ENCODE results near the gene PFKP. TPM values are rescaled to one million over a fixed set of nuclear protein-coding genes. Genes with fewer than 3 reads are reported as not detected.
A peak's percentile ranks its signal among the peaks of the same experiment; 100 is the strongest.
"Not testable (repeated sequence)": the region's sequence is repeated elsewhere in the genome, so short reads cannot be mapped to it uniquely, and the experiment has no call there.

Gene PFKP
- total RNA-seq, 1 donor from 2014 or later = 67.8 TPM

DNA sequence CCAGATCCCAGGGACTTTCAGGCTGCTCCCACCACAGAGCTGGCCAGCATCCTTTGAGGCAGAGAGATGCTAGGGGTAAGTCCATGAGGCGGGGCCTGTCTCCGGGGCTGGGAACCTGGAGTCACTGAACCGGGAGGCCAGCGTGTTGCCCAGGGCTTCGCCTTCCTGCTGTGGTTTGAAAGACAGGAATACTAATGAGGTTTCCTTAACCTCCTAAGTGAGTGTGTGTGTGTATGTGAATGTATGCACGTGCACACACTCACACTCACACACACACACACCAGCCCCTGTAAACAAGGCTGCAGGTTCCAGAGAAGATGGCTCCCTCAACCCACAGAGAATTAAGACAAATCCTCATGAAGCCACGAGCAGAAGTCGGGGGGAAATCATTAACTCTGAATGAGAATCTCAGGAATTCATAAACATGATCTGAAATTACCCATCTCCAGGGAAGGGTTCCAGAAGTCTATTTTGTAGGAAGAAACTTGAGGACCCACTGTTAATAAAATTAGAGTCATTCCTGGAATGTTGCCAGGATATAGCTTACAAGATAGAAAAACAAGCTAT is 20.3 kb upstream of the PFKP start:
- no peak for DNase-seq (ENCODE audit: low spot score)

DNA sequence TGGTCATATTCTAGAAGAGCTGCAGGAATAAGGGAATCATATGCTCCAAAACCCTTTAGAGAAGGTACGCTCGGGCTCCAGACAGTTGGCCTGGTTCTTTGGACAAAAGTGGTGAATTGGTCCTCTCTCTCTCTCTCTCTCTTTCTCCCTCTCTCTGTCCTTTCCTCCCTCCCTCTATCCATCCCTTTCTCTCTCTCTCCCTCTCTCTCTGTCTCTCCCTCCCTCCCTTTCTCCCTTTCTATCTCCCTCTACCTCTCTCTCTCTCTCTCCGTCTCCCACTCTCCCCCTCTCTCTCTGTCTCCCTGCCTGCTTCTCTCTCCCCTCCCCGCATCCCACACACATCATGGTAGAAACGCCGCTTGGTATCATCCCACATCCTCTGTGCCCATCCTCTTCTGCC is 19.8 kb upstream of the PFKP start:
- DNase-seq (ENCODE audit: low spot score) = no peak

DNA sequence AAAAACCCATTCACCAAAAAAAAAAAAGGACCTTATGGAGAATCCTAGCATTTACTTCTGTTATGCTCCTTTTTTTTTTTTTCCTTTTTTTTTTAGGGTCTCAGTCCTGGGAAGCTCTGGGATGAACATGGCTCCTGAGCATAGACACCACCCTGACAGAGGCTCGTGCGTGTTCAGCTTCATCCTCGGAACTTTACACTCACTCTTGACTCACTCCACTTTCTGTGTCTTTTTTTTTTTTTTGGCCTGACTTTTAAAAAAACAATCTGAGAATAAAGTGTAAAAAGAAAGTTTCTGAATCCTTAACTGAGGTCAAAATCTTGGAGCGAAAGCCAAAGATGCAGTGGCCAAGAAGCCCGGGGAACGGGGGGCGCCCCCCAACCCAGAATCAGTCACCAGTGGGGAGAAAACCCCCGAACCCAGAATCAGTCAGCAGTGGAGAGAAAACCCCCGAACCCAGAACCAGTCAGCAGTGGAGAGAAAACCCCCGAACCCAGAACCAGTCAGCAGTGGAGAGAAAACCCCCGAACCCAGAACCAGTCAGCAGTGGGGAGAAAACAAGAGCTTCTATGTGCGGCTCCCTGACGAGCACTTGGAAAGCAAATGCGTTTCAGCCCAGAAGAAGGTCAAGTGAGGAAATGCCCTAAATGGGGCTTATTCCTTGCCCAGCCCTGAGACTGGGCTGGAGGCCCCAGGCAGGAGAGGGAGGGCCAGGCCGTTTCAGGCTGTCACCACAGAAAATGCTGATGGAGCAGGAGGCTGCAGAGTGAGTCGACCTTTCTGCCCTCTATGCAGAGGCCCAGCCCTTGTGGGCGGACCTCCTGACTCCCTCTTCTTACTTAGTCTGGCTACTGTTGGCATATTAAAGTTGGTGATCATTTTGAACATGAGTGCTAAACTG is 19.0 kb upstream of the PFKP start:
- DNase-seq (ENCODE audit: low spot score) = no peak

DNA sequence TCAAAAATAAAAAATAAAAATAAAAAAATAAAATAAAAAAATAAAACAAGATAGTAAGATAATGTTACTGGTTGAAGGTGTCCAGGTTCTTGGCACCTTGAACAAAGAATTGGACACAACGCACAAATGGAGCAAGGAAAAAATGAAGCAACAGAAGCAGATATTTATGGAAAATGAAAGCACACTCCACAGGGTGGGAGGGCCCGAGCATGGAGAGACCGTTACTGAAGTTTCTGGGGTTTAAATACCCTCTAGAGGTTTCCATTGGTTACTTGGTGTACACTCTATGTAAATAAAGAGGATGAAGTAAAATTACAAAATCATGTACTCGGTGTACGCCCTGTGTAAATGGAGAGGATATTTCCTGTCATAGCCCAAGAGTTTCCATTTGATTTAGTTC is 15.7 kb upstream of the PFKP start:
- DNase-seq (ENCODE audit: low spot score) = no peak

DNA sequence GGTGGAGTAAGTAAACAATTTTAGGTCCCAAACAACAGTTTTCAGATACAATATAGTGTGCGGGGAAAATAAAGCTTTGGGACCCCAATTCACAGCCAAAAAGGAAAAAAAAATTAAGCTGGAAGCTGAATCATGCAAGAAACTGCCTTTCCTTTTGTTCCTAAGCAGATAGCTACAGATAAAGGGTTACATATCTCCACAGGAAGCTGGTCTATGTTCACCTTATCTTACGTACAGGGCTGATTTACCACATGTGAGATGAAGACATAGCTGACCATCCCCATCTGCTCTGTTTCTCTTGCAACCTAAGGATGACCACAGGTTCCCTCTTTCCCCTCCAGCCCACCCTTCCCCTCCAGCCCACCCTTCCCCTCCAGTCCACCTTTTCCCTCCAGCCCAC is 14.2 kb upstream of the PFKP start:
- DNase-seq (ENCODE audit: low spot score) = no peak

DNA sequence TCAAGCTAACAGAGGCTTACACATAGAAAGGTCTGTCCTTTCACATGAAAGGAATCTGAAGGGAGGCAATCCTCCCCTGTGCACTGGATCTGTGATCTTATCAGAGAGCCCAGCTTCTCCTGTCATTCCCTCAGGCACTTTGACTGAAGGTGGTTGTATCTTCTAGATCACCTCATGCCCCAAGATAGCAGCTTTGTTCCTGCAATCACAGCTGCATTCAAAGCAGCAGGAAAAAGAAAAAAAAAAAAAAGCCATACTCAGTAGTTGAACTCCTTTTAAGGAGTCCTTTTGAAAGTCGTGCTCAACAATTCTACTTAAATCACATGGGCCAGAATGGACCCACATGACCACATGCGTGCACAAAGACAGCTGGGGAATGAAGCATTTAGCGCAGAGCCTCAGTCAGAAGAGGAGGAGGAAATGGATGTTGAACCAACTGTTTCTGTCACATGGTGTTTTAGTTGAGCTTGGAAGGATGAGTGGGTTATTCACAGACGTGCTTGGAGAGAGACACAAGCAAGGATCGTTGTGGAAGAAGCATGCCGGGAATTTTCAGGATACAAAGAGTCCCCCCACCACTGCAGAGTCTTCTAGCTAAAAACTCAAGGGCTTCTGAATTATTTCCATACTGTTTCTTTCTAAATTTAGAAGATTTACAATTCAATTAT is 13.0 kb upstream of the PFKP start:
- no peak for DNase-seq (ENCODE audit: low spot score)

DNA sequence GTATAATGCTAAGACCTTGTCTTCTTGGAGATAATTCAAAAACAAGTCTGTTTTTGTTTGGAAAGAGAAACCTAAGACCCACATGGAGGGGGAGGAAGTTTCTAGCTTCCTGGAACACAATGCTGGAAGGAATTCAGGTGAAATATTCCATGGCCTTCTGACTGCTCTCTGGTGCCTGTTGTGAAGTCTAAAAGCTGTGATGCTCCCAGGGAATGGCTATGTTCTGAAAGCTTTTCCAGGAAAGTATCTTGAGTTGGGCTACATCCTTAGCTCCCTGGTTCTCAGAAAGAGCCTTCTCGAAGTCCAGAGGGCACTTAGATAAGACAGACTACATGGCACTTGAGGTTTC is 12.5 kb upstream of the PFKP start:
- no peak for DNase-seq (ENCODE audit: low spot score)

DNA sequence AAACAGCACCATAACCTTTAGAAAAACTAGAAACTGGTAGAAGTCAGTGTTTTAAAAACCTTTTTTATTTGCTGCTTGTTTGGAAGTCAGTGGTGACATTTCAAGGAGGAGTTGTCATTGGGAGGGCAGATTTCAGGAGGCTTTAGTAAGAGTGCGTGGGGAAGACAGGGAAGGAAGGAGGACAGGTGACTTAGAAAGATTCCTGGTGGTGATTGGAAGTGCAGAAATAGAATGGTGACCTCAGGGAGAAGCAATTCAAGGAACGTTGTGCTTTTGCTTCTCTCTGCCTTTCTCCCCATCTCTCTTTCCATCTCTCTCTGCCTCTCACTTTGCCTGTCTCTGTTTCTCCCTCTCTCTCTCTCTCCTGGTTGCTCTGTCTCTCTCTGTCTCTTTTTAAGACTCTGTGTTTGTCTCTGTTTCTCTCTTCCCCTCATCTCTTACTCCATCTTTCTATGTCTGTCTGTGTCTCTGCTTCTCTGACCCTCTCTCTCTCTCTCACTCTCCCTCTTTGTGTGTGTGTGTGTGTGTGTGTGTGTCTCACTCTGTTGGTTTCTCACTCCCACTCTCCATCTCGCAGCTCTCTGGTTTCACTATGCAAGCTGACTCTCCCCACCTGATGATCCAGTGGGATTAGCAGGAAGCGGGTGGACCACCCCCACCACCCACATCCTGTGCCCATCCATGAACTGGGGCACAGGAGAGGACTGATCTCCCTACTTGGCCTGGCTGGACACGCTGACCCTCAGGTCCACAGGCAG is 10.9 kb upstream of the PFKP start:
- no peak for DNase-seq (ENCODE audit: low spot score)

DNA sequence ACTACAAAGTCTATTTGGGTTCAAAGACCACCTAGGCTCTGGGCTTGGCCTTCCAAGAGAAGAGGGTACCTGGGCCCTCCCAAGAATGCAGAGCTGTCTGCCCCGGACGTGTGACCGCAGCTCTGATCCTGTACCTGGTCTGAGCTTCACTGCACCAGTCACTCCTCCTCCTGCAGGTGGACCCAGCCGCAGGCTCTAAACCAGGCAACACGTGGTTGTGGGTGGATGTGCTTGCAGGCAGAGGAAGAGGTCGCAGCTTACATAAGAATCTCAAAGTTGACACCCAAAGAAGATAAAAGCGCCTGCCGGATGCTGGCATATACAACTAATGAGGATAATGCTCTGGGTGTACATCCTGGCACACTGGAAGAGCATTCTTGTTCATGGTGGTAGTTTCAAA is 9.4 kb upstream of the PFKP start:
- no peak for DNase-seq (ENCODE audit: low spot score)

DNA sequence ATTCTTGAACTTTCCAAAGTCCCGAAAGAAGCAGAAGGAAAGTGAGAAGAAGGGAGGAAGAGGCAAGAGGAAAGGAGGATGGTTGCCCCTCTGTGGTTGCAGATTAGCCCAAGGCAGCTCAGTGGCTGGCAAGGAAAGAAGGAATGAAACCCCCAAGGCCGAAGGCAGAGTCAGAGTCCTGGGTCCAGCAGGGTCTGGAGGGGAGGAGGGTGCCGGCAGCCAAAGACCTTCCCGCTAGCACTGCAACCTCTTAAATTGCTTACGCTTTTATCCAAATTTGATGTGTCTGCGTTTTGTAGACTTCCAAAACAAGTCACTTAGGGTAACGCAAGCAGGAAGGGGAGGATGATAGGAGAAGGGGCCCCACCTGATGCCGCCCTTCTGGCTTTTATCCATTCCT is 7.4 kb upstream of the PFKP start:
- no peak for DNase-seq (ENCODE audit: low spot score)

DNA sequence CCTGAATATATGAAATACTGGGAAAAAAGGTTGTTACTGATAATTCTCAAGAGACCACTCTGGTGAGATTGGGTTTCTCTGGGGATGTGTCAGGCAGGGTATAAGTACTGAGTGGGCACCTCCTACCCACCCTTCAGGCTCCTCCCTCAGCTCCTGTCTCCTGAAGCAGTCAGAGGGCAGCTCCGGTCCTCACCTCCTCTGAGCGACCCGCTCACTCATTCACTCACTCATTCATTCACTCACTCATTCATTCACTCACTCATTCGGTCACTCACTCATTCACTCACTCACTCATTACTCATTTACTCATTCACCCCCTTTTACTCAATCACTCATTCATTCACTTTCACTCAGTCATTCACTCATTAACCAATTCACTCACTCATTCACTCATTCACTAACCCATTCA is 6.9 kb upstream of the PFKP start:
- DNase-seq (ENCODE audit: low spot score) = no peak

DNA sequence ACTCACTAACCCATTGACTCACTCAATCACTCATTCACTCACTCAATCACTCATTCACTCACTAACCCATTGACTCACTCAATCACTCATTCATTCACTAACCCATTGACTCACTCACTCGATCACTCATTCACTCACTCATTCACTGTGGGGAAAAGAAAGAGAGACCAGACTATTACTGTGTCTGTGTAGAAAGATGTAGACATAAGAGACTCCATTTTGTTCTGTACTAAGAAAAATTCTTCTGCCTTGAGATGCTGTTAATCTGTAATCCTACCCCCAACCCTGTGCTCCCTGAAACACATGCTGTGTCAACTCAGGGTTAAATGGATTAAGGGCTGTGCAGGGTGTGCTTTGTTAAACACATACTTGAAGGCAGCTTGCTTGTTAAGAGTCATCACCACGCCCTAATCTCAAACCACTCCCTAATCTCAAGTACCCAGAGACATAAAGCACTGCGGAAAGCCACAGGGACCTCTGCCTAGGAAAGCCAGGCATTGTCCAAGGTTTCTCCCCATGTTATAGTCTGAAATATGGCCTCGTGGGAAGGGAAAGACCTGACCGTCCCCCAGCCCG is 5.9 kb upstream of the PFKP start:
- not testable (repeated sequence) for DNase-seq (ENCODE audit: low spot score)

DNA sequence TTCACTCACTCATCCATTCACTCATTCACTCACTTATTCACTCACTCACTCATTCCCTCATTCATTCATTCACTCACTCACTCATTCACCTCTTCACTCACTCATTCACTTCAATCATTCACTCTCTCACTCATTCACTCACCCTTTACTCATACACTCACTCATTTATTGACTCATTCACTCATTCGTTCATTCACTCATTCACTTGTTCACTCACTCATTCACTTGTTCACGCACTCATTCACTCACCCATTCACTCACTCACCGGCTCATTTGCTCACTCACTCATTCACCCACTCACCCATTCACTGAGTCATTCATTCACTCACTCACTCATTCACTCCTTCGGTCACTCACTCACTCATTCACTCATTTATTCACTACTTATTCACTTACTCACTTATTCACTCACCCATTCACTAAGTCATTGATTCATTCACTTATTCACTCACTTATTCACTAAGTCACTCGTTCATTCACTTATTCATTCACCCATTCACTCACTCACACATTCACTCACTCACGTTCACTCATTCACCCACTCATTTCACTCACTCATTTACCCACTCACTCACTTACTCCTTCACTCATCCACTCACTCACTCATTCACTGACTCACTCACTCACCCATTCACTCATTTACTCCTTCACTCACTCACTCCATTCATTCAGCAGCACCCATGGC is 4.7 kb upstream of the PFKP start:
- no peak for DNase-seq (ENCODE audit: low spot score)

DNA sequence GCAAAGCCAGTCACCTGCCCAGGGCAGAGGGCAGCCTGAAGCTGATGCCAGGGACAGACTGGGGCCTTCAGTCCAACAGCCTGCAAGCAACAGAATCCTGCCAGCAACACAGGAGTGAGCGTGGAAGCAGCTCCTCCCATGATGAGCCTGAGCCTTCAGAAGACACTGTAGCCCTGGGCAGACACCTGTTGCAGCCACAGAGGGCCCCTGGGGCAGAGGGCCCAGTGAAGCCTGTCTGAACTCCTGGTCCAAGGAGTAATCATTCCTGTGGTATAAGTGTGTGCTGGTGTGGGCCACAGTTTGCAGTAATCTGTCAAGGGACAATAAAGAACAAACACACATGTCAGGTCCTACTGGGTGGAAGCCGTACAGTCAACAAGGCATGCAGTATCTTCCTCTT is 2.9 kb upstream of the PFKP start:
- no peak for DNase-seq (ENCODE audit: low spot score)

DNA sequence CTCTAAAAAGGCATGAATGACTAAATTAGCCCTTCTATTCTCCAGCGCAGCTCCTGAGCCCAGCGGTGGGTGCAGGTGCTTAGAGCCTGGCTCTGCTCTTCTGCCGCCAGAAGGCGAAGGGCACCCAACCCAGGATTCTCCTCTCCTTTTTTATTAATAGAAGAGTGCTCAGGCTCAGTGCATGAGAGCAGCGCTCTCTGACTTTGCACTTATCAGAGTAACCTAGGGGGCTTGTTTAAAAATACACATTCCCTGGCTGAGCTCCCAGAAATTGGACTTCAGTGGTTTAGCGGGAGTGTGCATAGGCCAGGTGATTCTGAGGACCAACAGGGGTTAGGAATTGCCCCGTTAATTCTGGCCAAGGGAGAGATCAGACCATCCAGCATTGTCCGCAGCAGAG is 1.7 kb upstream of the PFKP start:
- no peak for DNase-seq (ENCODE audit: low spot score)

DNA sequence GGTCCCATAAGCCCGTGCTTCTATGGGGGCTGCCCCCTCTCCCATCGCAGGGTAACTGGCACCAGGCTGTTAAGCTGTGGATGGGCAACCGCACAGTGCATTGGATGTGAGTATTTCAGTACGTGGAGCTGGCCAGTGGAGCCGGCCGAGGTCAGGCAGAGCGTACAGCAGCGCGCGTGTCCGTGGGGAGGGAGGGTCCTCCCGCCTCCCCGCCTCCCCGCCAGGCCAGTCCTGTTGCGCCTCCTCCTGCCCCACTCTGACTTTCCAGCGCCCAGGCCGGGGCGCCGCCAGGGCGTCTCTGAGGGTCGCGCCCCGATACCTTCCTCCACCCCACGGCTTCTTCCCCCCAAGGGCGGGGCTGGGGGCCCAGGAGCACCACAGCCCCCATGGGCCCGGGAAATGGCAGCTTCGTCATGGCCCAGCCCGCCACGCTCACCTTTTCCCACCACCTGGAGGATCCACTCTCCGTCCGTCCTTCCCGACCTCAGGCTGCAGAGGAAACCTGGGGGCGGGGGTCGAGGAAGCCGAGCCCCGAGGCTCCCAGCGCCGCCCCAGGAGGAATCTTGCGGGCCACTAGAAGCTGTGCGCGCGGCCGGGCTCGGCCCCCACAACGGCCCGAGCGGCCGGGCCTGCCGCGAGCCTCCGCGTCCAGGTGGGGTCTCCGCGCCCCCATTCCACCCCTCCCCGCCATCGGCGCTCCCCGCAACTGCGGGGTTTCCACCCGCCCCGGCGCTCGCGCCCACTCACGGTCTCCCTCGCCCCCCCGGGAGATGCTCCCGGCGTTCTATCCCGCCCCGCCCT is 831 bp upstream of the PFKP start:
- DNase-seq (ENCODE audit: low spot score) = no peak

DNA sequence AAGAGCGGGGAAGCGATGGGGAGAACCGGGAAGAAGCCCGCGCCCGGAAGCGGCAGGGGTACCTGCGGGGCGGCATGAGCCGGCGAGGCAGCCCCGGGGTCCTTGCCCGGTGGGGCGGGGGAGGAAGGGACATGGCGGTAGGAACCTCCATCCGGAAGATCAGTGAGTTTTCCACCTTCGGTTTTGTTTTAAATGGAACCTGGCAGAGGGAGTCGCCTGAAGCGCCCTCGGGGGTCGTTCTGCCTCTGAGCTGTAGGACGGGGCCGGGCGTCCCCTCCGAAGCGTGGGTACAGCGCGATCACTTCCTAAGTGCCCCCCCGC is 471 bp downstream of the PFKP start:
- DNase-seq (ENCODE audit: low spot score) = no peak

DNA sequence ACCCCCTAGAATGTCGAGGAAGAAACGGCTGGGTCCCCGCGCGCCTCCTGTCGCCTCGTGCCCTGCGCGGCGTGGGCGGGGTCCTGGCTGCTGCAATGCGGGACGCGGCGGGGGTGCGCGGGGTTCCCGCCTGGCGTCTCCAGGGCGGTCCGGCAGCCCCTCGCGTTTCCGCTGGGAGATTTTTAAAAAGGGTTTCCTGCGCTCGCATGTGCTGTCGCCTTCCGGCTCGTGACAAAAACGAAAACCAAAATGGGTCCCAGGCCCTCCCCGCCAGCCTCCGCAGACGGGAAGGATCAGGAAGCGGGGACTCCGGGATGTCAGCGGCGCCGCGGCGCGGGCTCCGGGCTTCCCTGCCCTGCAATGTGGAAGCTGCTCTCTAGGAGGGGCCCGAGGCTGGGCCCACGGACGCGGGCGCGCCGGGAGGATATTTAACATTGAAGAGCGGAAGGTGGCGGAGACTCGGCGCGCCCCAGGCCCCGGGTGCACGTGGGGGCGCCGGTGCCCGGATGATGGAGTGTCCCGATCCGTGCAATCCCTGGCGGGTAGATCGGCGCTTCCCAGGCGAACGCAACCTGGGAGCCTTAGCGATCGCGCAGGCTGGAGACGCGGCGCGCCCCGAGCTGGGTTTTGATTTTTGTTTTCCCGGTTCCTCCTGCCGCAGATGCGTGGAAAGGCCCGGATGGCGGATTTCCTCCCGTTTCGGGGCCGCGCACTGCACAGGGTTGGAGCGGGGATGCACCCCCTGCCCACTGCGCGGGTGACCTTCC is 1.0 kb downstream of the PFKP start:
- DNase-seq (ENCODE audit: low spot score) = peak; percentile 72

DNA sequence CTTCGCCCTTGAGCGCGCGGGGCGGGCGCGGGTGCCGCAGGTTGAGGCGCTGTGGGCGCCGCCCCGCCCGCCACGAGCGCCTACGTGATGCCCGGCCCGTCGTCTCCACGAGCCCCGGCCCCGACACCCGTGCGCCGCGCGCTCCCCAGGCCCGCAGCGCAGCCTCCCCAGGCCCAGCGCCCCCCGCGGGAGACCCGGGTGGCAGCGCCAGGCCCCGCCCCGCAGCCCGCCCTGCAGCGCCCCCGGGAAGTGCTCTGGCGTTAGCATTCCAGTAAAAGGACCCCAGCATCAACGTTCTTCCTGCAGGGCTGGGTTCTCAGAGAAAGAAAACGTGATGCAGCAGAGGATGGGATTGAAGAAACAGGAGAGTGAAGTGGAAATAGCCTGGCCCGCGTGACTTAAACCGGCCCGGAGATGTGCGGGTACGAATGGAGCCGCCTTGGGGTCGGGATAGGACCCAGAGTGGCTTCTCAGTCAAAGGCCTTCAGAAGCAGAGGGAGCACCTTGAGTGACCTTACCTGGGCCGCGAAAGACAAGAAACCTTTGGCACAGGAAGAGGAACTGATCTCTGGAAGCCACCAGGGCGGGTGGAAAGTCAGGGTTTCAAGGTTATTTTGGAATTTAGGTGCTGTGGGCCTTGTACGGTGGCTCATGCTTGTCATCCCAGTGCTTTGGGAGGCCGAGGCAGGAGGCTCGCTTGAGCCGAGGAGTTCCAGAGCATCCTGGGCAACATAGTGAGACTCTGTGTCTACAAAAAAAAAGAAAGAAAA is 1.8 kb downstream of the PFKP start:
- no peak for DNase-seq (ENCODE audit: low spot score)

All from ureter (tissue), 1 donor.